Testis (tissue), 2 donors: ENCODE data around the gene KLC1.

Experiments used
- CTCF ChIP-seq, 3 experiments: fragments of 450-650 bp in 2 of 3; fragments of 200-600 bp in 1 of 3; sonication (generic) in 1 of 3; IDR thresholded peaks; one replicate each; pipeline ENCODE4 v1.5.1; 2016 to 2019; ENCODE audit warnings: antibody characterized with exemption in 3 of 3, mild to moderate bottlenecking in 2 of 3, moderate library complexity in 1 of 3
- POLR2A ChIP-seq: fragments of 450-650 bp; IDR thresholded peaks from one replicate; pipeline ENCODE4 v1.6.1; 2017; ENCODE audit warnings: antibody characterized with exemption, mild to moderate bottlenecking, moderate library complexity

- TF ChIP-seq POLR2A (no peak), CTCF (IDR thresholded peaks at IDR 0.05) (no peak)
These were observed 107.8 kb downstream of the KLC1 start for GRCh38 chr14:103736546-103737431.
